Naive thymus-derived CD8-positive, alpha-beta T cell (primary cell): ENCODE data around the gene M6PR. TPM values are rescaled to one million over a fixed set of nuclear protein-coding genes. Genes with fewer than 3 reads are reported as not detected.
"Not testable (repeated sequence)": the region's sequence is repeated elsewhere in the genome, so short reads cannot be mapped to it uniquely, and the experiment has no call there.

Experiments
- ATAC-seq, 2 donors: fragments of 150-1000 bp; cut with Tn5 transposase in 1 of 2; sonication (Bioruptor Pico), chemical (Tn5 transposase) in 1 of 2; 1 replicate in 1 of 2; 2 replicates in 1 of 2; pipeline ENCODE4 v1.10.0; 2021; ENCODE audit warnings: mild to moderate bottlenecking in 2 of 2, moderate library complexity in 2 of 2
- POLR2A ChIA-PET: fragments of 350-600 bp; sonication (Branson Sonifier 250); formaldehyde crosslinking; loops from one replicate; lab custom pipeline; 2021; ENCODE audit warnings: antibody characterized with exemption; lab: Charles Lee
- DNase-seq, 10 donors: peaks; one replicate each; pipeline versions ENCODE4 v3.0.0 to v3.0.0-alpha.2; 2020 to 2022
- H3K27ac Mint-ChIP-seq, 10 donors: one replicate each; pipeline ENCODE4 v1.8.0; 2020 to 2022; ENCODE audit warnings: mild to moderate bottlenecking in 10 of 10, mixed read lengths in 10 of 10, moderate library complexity in 4 of 10, inconsistent platforms in 1 of 10
- H3K27me3 Mint-ChIP-seq, 5 donors: one replicate each; pipeline ENCODE4 v1.8.0; 2021 to 2022; ENCODE audit warnings: mixed read lengths in 5 of 5
- H3K36me3 Mint-ChIP-seq, 3 donors: one replicate each; pipeline ENCODE4 v1.8.0; 2020 to 2022; ENCODE audit warnings: mixed read lengths in 3 of 3, mild to moderate bottlenecking in 2 of 3, inconsistent platforms in 1 of 3
- H3K4me1 Mint-ChIP-seq, 4 donors: one replicate each; pipeline ENCODE4 v1.8.0; 2021 to 2022; ENCODE audit warnings: mixed read lengths in 4 of 4
- H3K4me3 Mint-ChIP-seq, 10 donors: one replicate each; pipeline ENCODE4 v1.8.0; 2020 to 2022; ENCODE audit warnings: mild to moderate bottlenecking in 10 of 10, mixed read lengths in 10 of 10, moderate library complexity in 6 of 10, inconsistent platforms in 1 of 10
- H3K9me3 Mint-ChIP-seq, 9 donors: one replicate each; pipeline ENCODE4 v1.8.0; 2020 to 2022; ENCODE audit warnings: mixed read lengths in 9 of 9, mild to moderate bottlenecking in 3 of 9, inconsistent platforms in 1 of 9, moderate library complexity in 1 of 9
- polyA plus RNA-seq, 3 donors: library from polyadenylated mRNA; unstranded; fragments of 300-500 nt; fragmentation: Illumina TruSeq; gene quantifications; one replicate each; pipeline ENCODE4 v1.2.3, GENCODE V29; 2021
- total RNA-seq, 8 experiments: library from RNA in 2 of 8; stranded (reverse) in 2 of 8; gene quantifications; one replicate each; pipeline ENCODE4 v1.2.3 and lab custom pipeline; 2021 to 2026

M6PR gene
- total and polyA plus RNA-seq, 5 experiments from 2014 or later, result 173 to 260 (median 228) TPM

GRCh38 chr12:8922544-8922943 lies 26.9 kb downstream of the M6PR start:
- Mint-ChIP-seq H3K9me3 (no peaks in the 10 kb centered on the region), H3K27ac (peak overlapping the region in 1 of 10 donors; percentile 67), H3K27me3 (no peaks in the 10 kb centered on the region), H3K4me3 (peak overlapping the region in 1 of 10 donors; percentile 39), H3K36me3 (peaks cover 0 to 50% (median 27%) of the 10 kb centered on the region in 3 donors), H3K4me1 (peaks cover 0 to 3% (median under 1%) of the 10 kb centered on the region in 4 donors)
- DNase-seq (no peak), ATAC-seq (no peak)
- POLR2A ChIA-PET, result no interaction called here

GRCh38 chr12:8919643-8920042 lies 29.8 kb downstream of the M6PR start:
- H3K36me3 Mint-ChIP-seq, result peaks cover 0 to 50% (median 27%) of the 10 kb centered on the region in 3 donors
- H3K4me1 Mint-ChIP-seq, H3K27ac Mint-ChIP-seq, H3K27me3 Mint-ChIP-seq, ATAC-seq, DNase-seq, H3K9me3 Mint-ChIP-seq, POLR2A ChIA-PET, H3K4me3 Mint-ChIP-seq: not testable (repeated sequence)

GRCh38 chr12:8917751-8918150 lies 31.7 kb downstream of the M6PR start:
- no peaks in the 10 kb centered on the region for H3K9me3 Mint-ChIP-seq
- no peak for DNase-seq
- ATAC-seq, result no peak
- no peak overlapping the region for H3K4me3 Mint-ChIP-seq
- H3K36me3 Mint-ChIP-seq, result peaks cover 0 to 36% (median 24%) of the 10 kb centered on the region in 3 donors
- POLR2A ChIA-PET, result interaction anchor here (0.6 kb wide), 1 partner anchor 8 kb away, joined by 3 read pairs; no protein-coding TSS in a partner anchor
- no peak overlapping the region for H3K27ac Mint-ChIP-seq
- H3K27me3 Mint-ChIP-seq, result no peaks in the 10 kb centered on the region
- peaks cover 11 to 17% (median 14%) of the 10 kb centered on the region in 4 donors for H3K4me1 Mint-ChIP-seq

- Mint-ChIP-seq H3K27me3 (no peaks in the 10 kb centered on the region), H3K36me3 (peaks cover 0 to 29% (median 18%) of the 10 kb centered on the region in 3 donors), H3K9me3 (no peaks in the 10 kb centered on the region), H3K27ac (no peak overlapping the region), H3K4me1 (peaks cover 11 to 18% (median 14%) of the 10 kb centered on the region in 4 donors), H3K4me3 (no peak overlapping the region)
- POLR2A ChIA-PET, result interaction anchor here (0.6 to 4.2 kb wide), 2 partner anchors 8 to 33 kb away, joined by 3 to 28 read pairs; partner anchors contain the start of gene M6PR
- DNase-seq (no peak), ATAC-seq (no peak)
Observed at GRCh38 chr12:8917031-8917430, 32.4 kb downstream of the M6PR start.

- ATAC-seq (no peak), DNase-seq (no peak)
- H3K27ac Mint-ChIP-seq, result no peak overlapping the region
- POLR2A ChIA-PET, result interaction anchor here (4.2 kb wide), 1 partner anchor 33 kb away, joined by 28 read pairs; the partner anchor contains the start of gene M6PR
- no peaks in the 10 kb centered on the region for H3K27me3 Mint-ChIP-seq
- H3K9me3 Mint-ChIP-seq, result no peaks in the 10 kb centered on the region
- peaks cover 0 to 22% (median 13%) of the 10 kb centered on the region in 3 donors for H3K36me3 Mint-ChIP-seq
- no peak overlapping the region for H3K4me3 Mint-ChIP-seq
- H3K4me1 Mint-ChIP-seq, result peaks cover 9 to 23% (median 14%) of the 10 kb centered on the region in 4 donors
Observed at GRCh38 chr12:8916154-8916553, 33.3 kb downstream of the M6PR start.

- Mint-ChIP-seq H3K36me3 (peaks cover 0 to 12% (median 8%) of the 10 kb centered on the region in 3 donors), H3K4me3 (no peak overlapping the region), H3K27ac (no peak overlapping the region), H3K27me3 (no peaks in the 10 kb centered on the region), H3K4me1 (peaks cover 9 to 23% (median 14%) of the 10 kb centered on the region in 4 donors), H3K9me3 (no peaks in the 10 kb centered on the region)
- ATAC-seq, result peak; percentile 83 to 91
- peak; percentile 34 to 76 (median 58) for DNase-seq
- POLR2A ChIA-PET, result interaction anchor here (4.2 kb wide), 1 partner anchor 35 kb away, joined by 28 read pairs; the partner anchor contains the start of gene M6PR
Observed at GRCh38 chr12:8914716-8915526, 34.5 kb downstream of the M6PR start.

- ATAC-seq (peak; percentile 70 to 75), DNase-seq (peak; percentile 59 to 89 (median 76))
- H3K9me3 Mint-ChIP-seq, H3K36me3 Mint-ChIP-seq, H3K27me3 Mint-ChIP-seq: not testable (repeated sequence)
- H3K4me1 Mint-ChIP-seq, result peaks cover 9 to 23% (median 14%) of the 10 kb centered on the region in 4 donors
- peak within 1 kb of the TSS in 9 of 10 donors; percentile 89 to 99 (median 94) for H3K27ac Mint-ChIP-seq
- peak within 1 kb of the TSS in 9 of 10 donors; percentile 82 to 93 (median 88) for H3K4me3 Mint-ChIP-seq
- POLR2A ChIA-PET, result interaction anchor here (4.2 kb wide), 1 partner anchor 35 kb away, joined by 28 read pairs; the partner anchor contains the start of gene M6PR
Observed at GRCh38 chr12:8914033-8914715, 35.3 kb downstream of the M6PR start, which contains the start of gene PHC1. PHC1 (plus strand) TSS chr12:8914509; CDS start chr12:8917678, 3,169 bp downstream.

GRCh38 chr12:8913702-8914032 lies 35.8 kb downstream of the M6PR start:
- Mint-ChIP-seq H3K27ac (peak overlapping the region in 9 of 10 donors; percentile 89 to 99 (median 94)), H3K9me3 (no peaks in the 10 kb centered on the region), H3K4me1 (peaks cover 9 to 23% (median 14%) of the 10 kb centered on the region in 4 donors), H3K4me3 (peak overlapping the region in 9 of 10 donors; percentile 82 to 93 (median 88)), H3K36me3 (peaks cover 0 to 6% (median 4%) of the 10 kb centered on the region in 3 donors), H3K27me3 (no peaks in the 10 kb centered on the region)
- ATAC-seq, result no peak
- POLR2A ChIA-PET, result interaction anchor here (4.2 kb wide), 1 partner anchor 36 kb away, joined by 28 read pairs; the partner anchor contains the start of gene M6PR
- peak in 2 of 10 donors; percentile 9 to 13 for DNase-seq

- Mint-ChIP-seq H3K4me1 (peaks cover 9 to 20% (median 14%) of the 10 kb centered on the region in 4 donors), H3K27me3 (no peaks in the 10 kb centered on the region), H3K27ac (peak overlapping the region in 9 of 10 donors; percentile 64 to 99 (median 94)), H3K36me3 (peaks cover 0 to 3% (median 0%) of the 10 kb centered on the region in 3 donors), H3K4me3 (peak overlapping the region in 9 of 10 donors; percentile 19 to 93 (median 86)), H3K9me3 (no peaks in the 10 kb centered on the region)
- POLR2A ChIA-PET, result no interaction called here
- ATAC-seq (peak in 1 of 2 donors; percentile 41), DNase-seq (peak in 4 of 10 donors; percentile 3 to 32 (median 30))
Observed at GRCh38 chr12:8912914-8913313, 36.5 kb downstream of the M6PR start.

- Mint-ChIP-seq H3K4me1 (peaks cover 9 to 20% (median 14%) of the 10 kb centered on the region in 4 donors), H3K9me3 (no peaks in the 10 kb centered on the region), H3K27me3 (no peaks in the 10 kb centered on the region), H3K36me3 (no peaks in the 10 kb centered on the region), H3K27ac (peak overlapping the region in 1 of 10 donors; percentile 7), H3K4me3 (no peak overlapping the region)
- DNase-seq, result no peak
- ATAC-seq, result no peak
- POLR2A ChIA-PET, result no interaction called here
Observed at GRCh38 chr12:8911606-8912268, 37.7 kb downstream of the M6PR start.

GRCh38 chr12:8909752-8910151 lies 39.7 kb downstream of the M6PR start:
- no peak overlapping the region for H3K4me3 Mint-ChIP-seq
- no peaks in the 10 kb centered on the region for H3K9me3 Mint-ChIP-seq
- no peaks in the 10 kb centered on the region for H3K27me3 Mint-ChIP-seq
- POLR2A ChIA-PET, result interaction anchor here (0.7 kb wide), 1 partner anchor 8 kb away, joined by 3 read pairs; no protein-coding TSS in a partner anchor
- H3K36me3 Mint-ChIP-seq, result no peaks in the 10 kb centered on the region
- ATAC-seq (no peak), DNase-seq (no peak)
- no peak overlapping the region for H3K27ac Mint-ChIP-seq
- H3K4me1 Mint-ChIP-seq, result peaks cover 9 to 22% (median 16%) of the 10 kb centered on the region in 4 donors

GRCh38 chr12:8907513-8907912 lies 41.9 kb downstream of the M6PR start:
- Mint-ChIP-seq H3K27me3 (peaks cover 0 to 8% (median 0%) of the 10 kb centered on the region in 5 donors), H3K36me3 (no peaks in the 10 kb centered on the region), H3K4me3 (no peak overlapping the region), H3K27ac (no peak overlapping the region), H3K4me1 (peaks cover 0 to 19% (median 3%) of the 10 kb centered on the region in 4 donors), H3K9me3 (no peaks in the 10 kb centered on the region)
- DNase-seq (no peak), ATAC-seq (no peak)
- POLR2A ChIA-PET, result no interaction called here
